ENCODE results near the gene BICDL2.

- TF ChIP-seq, protein P1, sequence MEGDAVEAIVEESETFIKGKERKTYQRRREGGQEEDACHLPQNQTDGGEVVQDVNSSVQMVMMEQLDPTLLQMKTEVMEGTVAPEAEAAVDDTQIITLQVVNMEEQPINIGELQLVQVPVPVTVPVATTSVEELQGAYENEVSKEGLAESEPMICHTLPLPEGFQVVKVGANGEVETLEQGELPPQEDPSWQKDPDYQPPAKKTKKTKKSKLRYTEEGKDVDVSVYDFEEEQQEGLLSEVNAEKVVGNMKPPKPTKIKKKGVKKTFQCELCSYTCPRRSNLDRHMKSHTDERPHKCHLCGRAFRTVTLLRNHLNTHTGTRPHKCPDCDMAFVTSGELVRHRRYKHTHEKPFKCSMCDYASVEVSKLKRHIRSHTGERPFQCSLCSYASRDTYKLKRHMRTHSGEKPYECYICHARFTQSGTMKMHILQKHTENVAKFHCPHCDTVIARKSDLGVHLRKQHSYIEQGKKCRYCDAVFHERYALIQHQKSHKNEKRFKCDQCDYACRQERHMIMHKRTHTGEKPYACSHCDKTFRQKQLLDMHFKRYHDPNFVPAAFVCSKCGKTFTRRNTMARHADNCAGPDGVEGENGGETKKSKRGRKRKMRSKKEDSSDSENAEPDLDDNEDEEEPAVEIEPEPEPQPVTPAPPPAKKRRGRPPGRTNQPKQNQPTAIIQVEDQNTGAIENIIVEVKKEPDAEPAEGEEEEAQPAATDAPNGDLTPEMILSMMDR (IDR thresholded peaks at IDR 0.05) = no peak
- TF ChIP-seq POLR2A (IDR thresholded peaks at IDR 0.05) = no peak
Measured at GRCh38 chr16:2988590-2989099, 48.1 kb downstream of the BICDL2 start.
